ENCODE measurements around the gene FAXC.
"Not testable (repeated sequence)": the region's sequence is repeated elsewhere in the genome, so short reads cannot be mapped to it uniquely, and the experiment has no call there.

FAXC gene

GRCh38 chr6:99285881-99286280 is 63.6 kb downstream of the FAXC start:
- no peak for DNase-seq

- DNase-seq = no peak
Measured at GRCh38 chr6:99282479-99283062, 66.9 kb downstream of the FAXC start.

- DNase-seq = no peak
Measured at GRCh38 chr6:99276747-99277146, 72.7 kb downstream of the FAXC start.

GRCh38 chr6:99270826-99271225 is 78.6 kb downstream of the FAXC start:
- DNase-seq = no peak

- no peak for DNase-seq
Measured at GRCh38 chr6:99270030-99270429, 79.4 kb downstream of the FAXC start.

GRCh38 chr6:99269207-99269606 is 80.3 kb downstream of the FAXC start:
- no peak for DNase-seq

- DNase-seq = not testable (repeated sequence)
Measured at GRCh38 chr6:99266996-99267395, 82.5 kb downstream of the FAXC start.

- not testable (repeated sequence) for DNase-seq
Measured at GRCh38 chr6:99265447-99265846, 84.0 kb downstream of the FAXC start.

GRCh38 chr6:99254616-99255550 is 94.6 kb downstream of the FAXC start:
- no peak for DNase-seq

- DNase-seq = no peak
Measured at GRCh38 chr6:99253271-99253670, 96.2 kb downstream of the FAXC start.

- DNase-seq = no peak
Measured at GRCh38 chr6:99252421-99252820, 97.1 kb downstream of the FAXC start.

- no peak for DNase-seq
Measured at GRCh38 chr6:99250476-99250875, 99.0 kb downstream of the FAXC start.

- DNase-seq = no peak
Measured at GRCh38 chr6:99246602-99247001, 102.9 kb downstream of the FAXC start.

GRCh38 chr6:99241905-99242534 is 107.5 kb downstream of the FAXC start:
- DNase-seq = peak; percentile 8

- DNase-seq = no peak
Measured at GRCh38 chr6:99236010-99236409, 113.5 kb downstream of the FAXC start.

GRCh38 chr6:99233219-99233618 is 116.3 kb downstream of the FAXC start:
- DNase-seq = no peak

GRCh38 chr6:99232056-99232455 is 117.4 kb downstream of the FAXC start:
- DNase-seq = no peak

- DNase-seq = no peak
Measured at GRCh38 chr6:99225172-99225571, 124.3 kb downstream of the FAXC start.
